Fibroblast of villous mesenchyme (primary cell): ENCODE results near the gene ABCF3. TPM values are rescaled to one million over a fixed set of nuclear protein-coding genes. Genes with fewer than 3 reads are reported as not detected.
A peak's percentile ranks its signal among the peaks of the same experiment; 100 is the strongest.
"Not testable (repeated sequence)": the region's sequence is repeated elsewhere in the genome, so short reads cannot be mapped to it uniquely, and the experiment has no call there.

Source experiments
- DNase-seq: peaks from one replicate; pipeline ENCODE4 v3.0.0-alpha.2; 2010; ENCODE audit warnings: low read depth
- H3K4me3 ChIP-seq: 2 replicates; pipeline ENCODE4 v1.5.1; 2011; ENCODE audit warnings: low read depth, mild to moderate bottlenecking, low read length
- total RNA-seq: library from RNA; depleted of rRNA; stranded (reverse); fragments of >200 nt; gene quantifications from 2 replicates; pipeline ENCODE4 v1.2.3, GENCODE V29; 2012
- TF ChIP-seq, protein P1 (sequence below): IDR thresholded peaks from 2 replicates; pipeline ENCODE4 v1.5.1; 2012; ENCODE audit warnings: low read depth, mild to moderate bottlenecking, low read length; ENCODE audit not compliant: insufficient read depth

The ABCF3 gene
- total RNA-seq, 1 donor, result 51.0 TPM

DNA sequence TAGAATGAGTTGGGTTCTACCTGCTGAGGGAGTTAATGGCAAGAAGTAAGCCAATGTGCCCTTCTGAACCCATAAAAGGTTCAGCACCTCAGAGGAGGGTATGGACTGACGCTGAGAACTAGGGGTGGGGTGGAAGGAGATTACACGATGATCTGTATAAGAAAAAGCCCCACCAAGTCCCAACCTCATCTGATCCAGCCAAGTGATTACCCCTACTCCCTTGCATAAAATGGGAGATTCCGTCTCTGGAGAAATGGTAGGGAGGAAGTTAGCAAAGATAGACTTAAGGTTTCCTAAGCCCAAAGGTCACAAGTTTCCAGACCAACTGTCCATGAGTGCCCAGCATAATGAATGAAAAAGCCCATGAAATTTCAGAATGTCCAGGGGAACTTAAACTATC lies 37.9 kb upstream of the ABCF3 start:
- no peak for DNase-seq
- H3K4me3 ChIP-seq, result no peak overlapping the region
- TF ChIP-seq, protein P1, sequence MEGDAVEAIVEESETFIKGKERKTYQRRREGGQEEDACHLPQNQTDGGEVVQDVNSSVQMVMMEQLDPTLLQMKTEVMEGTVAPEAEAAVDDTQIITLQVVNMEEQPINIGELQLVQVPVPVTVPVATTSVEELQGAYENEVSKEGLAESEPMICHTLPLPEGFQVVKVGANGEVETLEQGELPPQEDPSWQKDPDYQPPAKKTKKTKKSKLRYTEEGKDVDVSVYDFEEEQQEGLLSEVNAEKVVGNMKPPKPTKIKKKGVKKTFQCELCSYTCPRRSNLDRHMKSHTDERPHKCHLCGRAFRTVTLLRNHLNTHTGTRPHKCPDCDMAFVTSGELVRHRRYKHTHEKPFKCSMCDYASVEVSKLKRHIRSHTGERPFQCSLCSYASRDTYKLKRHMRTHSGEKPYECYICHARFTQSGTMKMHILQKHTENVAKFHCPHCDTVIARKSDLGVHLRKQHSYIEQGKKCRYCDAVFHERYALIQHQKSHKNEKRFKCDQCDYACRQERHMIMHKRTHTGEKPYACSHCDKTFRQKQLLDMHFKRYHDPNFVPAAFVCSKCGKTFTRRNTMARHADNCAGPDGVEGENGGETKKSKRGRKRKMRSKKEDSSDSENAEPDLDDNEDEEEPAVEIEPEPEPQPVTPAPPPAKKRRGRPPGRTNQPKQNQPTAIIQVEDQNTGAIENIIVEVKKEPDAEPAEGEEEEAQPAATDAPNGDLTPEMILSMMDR, result no peak

DNA sequence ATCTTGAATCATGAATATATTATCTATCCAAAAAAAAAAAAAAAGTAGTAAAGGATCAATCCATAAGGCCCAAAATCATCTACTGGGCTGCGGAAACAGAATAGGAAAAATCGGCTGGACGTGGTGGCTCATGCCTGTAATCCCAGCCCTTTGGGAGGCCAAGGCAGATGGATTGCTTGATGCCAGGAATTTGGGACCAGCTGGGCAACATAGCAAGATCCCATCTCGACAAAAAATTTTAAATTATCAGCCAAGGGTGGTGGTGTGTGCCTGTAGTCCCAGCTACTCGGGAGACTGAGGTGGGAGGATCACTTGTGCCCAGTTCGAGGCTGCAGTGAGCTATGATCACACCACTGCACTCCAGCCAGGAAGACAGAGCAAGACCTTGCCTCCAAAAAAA lies 36.9 kb upstream of the ABCF3 start:
- DNase-seq, result no peak
- H3K4me3 ChIP-seq, result no peak overlapping the region
- TF ChIP-seq, protein P1, result no peak

DNA sequence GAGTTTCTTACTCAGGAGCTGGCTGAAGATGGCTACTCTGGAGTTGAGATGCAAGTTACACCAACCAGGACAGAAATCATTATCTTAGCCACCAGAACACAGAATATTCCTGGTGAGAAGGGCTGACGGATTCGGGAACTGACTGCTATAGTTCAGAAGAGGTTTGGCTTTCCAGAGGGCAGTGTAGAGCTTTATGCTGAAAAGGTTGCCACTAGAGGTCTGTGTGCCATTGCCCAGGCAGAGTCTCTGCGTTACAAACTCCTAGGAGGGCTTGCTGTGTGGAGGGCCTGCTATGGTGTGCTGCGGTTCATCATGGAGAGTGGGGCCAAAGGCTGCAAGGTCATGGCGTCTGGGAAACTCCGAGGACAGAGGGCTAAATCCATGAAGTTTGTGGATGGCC lies 36.2 kb upstream of the ABCF3 start:
- H3K4me3 ChIP-seq, DNase-seq: not testable (repeated sequence)
- TF ChIP-seq, protein P1, result peak; percentile 25

DNA sequence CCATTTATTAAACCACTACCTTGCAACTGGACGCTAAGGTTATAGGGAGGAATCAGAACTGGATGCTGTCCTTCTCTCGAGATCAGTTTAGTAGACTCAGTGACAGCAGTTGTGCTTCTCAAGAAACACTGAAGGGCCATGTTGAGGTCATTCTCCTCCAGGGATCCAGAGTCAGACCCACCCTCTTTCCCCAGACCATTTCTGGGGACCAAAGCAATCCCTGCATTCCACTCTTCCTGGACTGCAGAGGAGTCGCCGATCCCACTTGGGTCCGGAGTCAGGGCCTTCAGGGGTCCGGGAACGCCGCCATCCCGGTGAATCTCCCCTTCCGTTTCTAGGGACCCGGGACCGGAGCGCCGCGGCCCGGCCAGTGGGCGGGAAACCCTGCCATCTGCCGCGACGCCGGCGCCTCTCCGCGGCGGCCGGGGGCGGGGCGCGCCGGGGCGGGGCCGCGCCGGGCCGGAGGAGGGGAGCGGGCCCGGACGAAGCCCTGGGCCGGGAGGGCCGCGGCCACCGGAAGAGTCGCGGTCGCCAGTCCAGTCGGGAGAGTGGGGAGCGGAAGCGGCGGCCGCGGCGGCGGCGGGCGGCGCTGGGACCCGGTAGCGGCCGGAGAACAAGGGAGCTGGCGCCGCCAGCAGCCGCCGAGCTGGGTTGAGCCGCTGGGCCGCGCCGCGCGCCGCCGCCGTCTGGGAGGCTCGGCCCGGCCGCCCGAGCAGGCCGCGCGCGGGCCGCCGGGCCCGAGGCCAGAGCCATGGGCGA lies 30.9 kb upstream of the ABCF3 start, which contains the start of gene DVL3:
Gene DVL3 (plus strand): TSS at position 493 of the 759 bp plus-strand sequence. CDS start 259 bp downstream, at position 752.
- H3K4me3 ChIP-seq, result peak within 1 kb of the TSS; percentile 92
- DNase-seq, result peak; percentile 74
- TF ChIP-seq, protein P1, result no peak

DNA sequence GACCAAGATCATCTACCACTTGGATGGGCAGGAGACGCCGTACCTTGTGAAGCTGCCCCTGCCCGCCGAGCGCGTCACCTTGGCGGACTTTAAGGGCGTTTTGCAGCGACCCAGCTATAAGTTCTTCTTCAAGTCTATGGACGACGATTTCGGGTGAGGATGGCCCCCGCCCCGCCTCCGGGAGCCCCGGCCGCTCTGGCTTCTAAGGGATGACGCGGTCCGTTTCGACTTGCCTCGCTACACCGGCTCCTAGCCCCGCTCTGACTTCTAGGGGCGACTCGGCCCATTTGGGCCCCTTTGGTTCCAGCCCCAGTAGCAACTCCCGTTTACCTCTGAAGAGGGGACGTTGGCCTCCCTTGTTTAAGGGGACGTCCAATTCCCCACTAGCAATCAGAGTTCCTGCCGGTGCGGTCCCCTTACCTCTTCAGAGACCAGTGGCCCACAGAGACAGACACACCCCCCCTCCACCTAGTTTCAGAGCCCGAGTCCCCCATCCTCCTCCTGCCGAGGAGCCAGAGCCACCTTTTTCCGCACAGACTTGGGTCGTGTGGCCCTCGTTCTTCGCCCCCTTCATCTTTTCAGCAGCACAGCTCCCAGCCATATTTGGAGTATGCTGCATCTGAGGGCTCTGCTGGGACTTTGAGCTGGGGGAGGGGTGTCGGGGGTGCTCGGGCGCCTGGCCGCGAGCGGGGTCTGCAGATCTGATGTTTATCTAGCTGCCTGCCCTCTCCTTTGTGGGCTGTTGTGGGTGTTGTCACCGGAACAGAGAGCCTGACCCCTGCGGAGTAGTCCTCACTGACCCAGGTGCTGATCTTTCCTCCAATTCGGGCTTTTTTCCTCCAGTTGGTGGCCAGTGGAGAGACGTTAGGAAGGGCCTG lies 30.1 kb upstream of the ABCF3 start:
- peak overlapping the region; percentile 92 for H3K4me3 ChIP-seq
- DNase-seq, result peak; percentile 37
- TF ChIP-seq, protein P1, result no peak

DNA sequence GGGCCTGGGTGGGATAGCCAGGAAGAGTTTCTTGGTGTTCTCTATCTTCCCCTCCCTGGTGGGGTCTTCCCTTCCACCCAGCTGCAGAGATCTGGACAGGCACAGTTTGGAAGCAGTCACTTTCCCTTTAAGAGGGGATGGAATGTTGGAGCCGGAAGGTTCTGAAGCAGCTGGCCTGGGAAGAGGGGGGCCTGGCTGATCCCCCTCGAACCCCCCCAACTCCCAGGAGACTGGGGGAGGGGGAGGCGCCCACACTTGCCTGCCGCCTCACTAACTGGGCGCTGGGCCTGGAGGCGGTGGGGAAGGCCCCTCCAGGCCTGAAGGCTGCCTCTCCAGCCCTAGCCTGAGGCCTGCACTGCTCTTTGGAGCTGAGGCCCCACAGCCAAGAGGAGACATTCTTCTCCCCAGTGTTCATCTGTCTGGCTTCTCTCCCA lies 29.5 kb upstream of the ABCF3 start:
- H3K4me3 ChIP-seq, result peak overlapping the region; percentile 92
- peak; percentile 77 for DNase-seq
- TF ChIP-seq, protein P1, result no peak
